DMS79 treated with DMSO at 0.1 percent for 48 hours (cell line): ENCODE measurements around the gene RINT1.

Experiments used
- DNase-seq: peaks from one replicate; lab custom pipeline; 2025; lab: John Stamatoyannopoulos, UW

The RINT1 gene

GRCh38 chr7:105599551-105599950 is 67.5 kb downstream of the RINT1 start:
- DNase-seq, result no peak

- no peak for DNase-seq
These were observed 68.9 kb downstream of the RINT1 start for GRCh38 chr7:105600720-105601550.

GRCh38 chr7:105602325-105603305 is 70.6 kb downstream of the RINT1 start:
- peak; percentile 96 for DNase-seq

- DNase-seq, result no peak
These were observed 78.3 kb downstream of the RINT1 start for GRCh38 chr7:105610165-105610930.

- DNase-seq, result peak; percentile 70
These were observed 80.1 kb downstream of the RINT1 start for GRCh38 chr7:105611856-105612775.

GRCh38 chr7:105612806-105613205 is 80.8 kb downstream of the RINT1 start:
- DNase-seq, result no peak

- no peak for DNase-seq
These were observed 81.8 kb downstream of the RINT1 start for GRCh38 chr7:105613611-105614330.

- no peak for DNase-seq
These were observed 82.4 kb downstream of the RINT1 start for GRCh38 chr7:105614341-105614840.
